Endothelial cell of umbilical vein (primary cell): Measurements from ENCODE around the gene CARD11. TPM values are rescaled to one million over a fixed set of nuclear protein-coding genes. Genes with fewer than 3 reads are reported as not detected.

Experiments used
- BruUV-seq: library from RNA; stranded (reverse); fragments of 400-500 nt; replicated peaks from 2 replicates; lab custom pipeline; 2021; lab: Mats Ljungman, UMichigan
- CTCF ChIA-PET: fragments of 300-600, 350-600 bp; sonication (Branson Sonifier 250); formaldehyde crosslinking; loops from one replicate; lab custom pipeline; 2021; ENCODE audit warnings: antibody characterized with exemption, inconsistent platforms; lab: Charles Lee
- POLR2A ChIA-PET: fragments of 300-600, 350-600 bp; sonication (Branson Sonifier 250); formaldehyde crosslinking; loops from one replicate; lab custom pipeline; 2021; ENCODE audit warnings: antibody characterized with exemption, inconsistent platforms; lab: Charles Lee
- DNase-seq: peaks from one replicate; pipeline ENCODE4 v3.0.0-alpha.2; 2011; ENCODE audit warnings: low read depth, low spot score
- FAIRE-seq: peaks from 2 replicates; lab custom pipeline; 2011; peaks lifted over from hg19 to GRCh38; lab: Jason Lieb, UNC
- H2AFZ ChIP-seq: 2 replicates; pipeline ENCODE4 v1.6.0; 2012; ENCODE audit warnings: low read depth, low read length, control low read depth, inconsistent platforms
- H3K27ac ChIP-seq: 2 replicates; pipeline ENCODE4 v1.5.1; 2011; ENCODE audit warnings: low read depth, mild to moderate bottlenecking, control low read depth, low read length, moderate library complexity; ENCODE audit not compliant: insufficient read depth
- H3K27me3 ChIP-seq, 2 experiments: 2 replicates each; pipeline versions ENCODE4 v1.6.0 to v1.6.1; 2011; ENCODE audit warnings: low read length in 2 of 2, mixed read lengths in 1 of 2; ENCODE audit not compliant: control insufficient read depth in 2 of 2, insufficient read depth in 2 of 2
- H3K36me3 ChIP-seq, 2 experiments: 2 replicates in 1 of 2; 3 replicates in 1 of 2; pipeline ENCODE4 v1.5.1; 2011; ENCODE audit warnings: low read length in 2 of 2, mild to moderate bottlenecking in 1 of 2, moderate library complexity in 1 of 2; ENCODE audit not compliant: control insufficient read depth in 2 of 2, insufficient read depth in 2 of 2; ENCODE audit errors: extremely low read depth in 1 of 2
- H3K4me1 ChIP-seq: 3 replicates; pipeline ENCODE4 v1.5.1; 2011; ENCODE audit warnings: mild to moderate bottlenecking, low read length; ENCODE audit not compliant: control insufficient read depth, insufficient read depth; ENCODE audit errors: extremely low read depth
- H3K4me2 ChIP-seq: 2 replicates; pipeline ENCODE4 v1.6.1; 2011; ENCODE audit warnings: low read length, control low read depth, mixed read lengths; ENCODE audit not compliant: insufficient read depth
- H3K4me3 ChIP-seq, 3 experiments: fragments of 200-600 bp in 1 of 3; sonication (generic), shearing (Covaris generic) in 1 of 3; replicated peaks in 1 of 3; 2 replicates each; pipeline ENCODE4 v1.5.1; 2011 to 2016; ENCODE audit warnings: control low read depth in 3 of 3, low read length in 3 of 3, mild to moderate bottlenecking in 2 of 3, inconsistent platforms in 1 of 3, low read depth in 1 of 3, moderate library complexity in 1 of 3; ENCODE audit not compliant: insufficient read depth in 1 of 3
- H3K79me2 ChIP-seq: 2 replicates; pipeline ENCODE4 v1.6.0; 2012; ENCODE audit warnings: low read length, inconsistent platforms; ENCODE audit not compliant: control insufficient read depth, insufficient read depth
- H3K9ac ChIP-seq: replicated peaks from 2 replicates; pipeline ENCODE3; 2011; ENCODE audit warnings: low read length, control low read depth; ENCODE audit not compliant: insufficient read depth; ENCODE audit errors: extremely low read depth
- H3K9me1 ChIP-seq: replicated peaks from 3 replicates; pipeline ENCODE4 v1.6.0; 2011; ENCODE audit warnings: mild to moderate bottlenecking, low read length; ENCODE audit not compliant: control insufficient read depth, insufficient read depth; ENCODE audit errors: extremely low read depth
- H3K9me3 ChIP-seq: replicated peaks from 2 replicates; pipeline ENCODE4 v1.5.1; 2012; ENCODE audit warnings: low read length, inconsistent platforms; ENCODE audit not compliant: control insufficient read depth, insufficient read depth
- H4K20me1 ChIP-seq: replicated peaks from 2 replicates; pipeline ENCODE3; 2011; ENCODE audit warnings: mild to moderate bottlenecking, low read length; ENCODE audit not compliant: control insufficient read depth, insufficient read depth; ENCODE audit errors: extremely low read depth
- CTCF ChIP-seq, 2 donors: IDR thresholded peaks; 1 replicate in 1 of 2; 2 replicates in 1 of 2; pipeline ENCODE4 v1.5.1; 2011; ENCODE audit warnings: low read length in 2 of 2, mild to moderate bottlenecking in 2 of 2, moderate library complexity in 2 of 2, control low read depth in 1 of 2, inconsistent platforms in 1 of 2, low read depth in 1 of 2; ENCODE audit not compliant: insufficient read depth in 1 of 2; ENCODE audit errors: extremely low read depth in 1 of 2
- FOS ChIP-seq: IDR thresholded peaks from 2 replicates; pipeline ENCODE4 v1.6.1; 2011; ENCODE audit warnings: mild to moderate bottlenecking, low read length, moderate library complexity, borderline replicate concordance; ENCODE audit not compliant: insufficient read depth
- MAX ChIP-seq: IDR thresholded peaks from 2 replicates; pipeline ENCODE4 v1.6.1; 2011; ENCODE audit not compliant: insufficient read depth, insufficient read length
- MYC ChIP-seq: IDR thresholded peaks from one replicate; pipeline ENCODE4 v1.6.1; 2011; ENCODE audit warnings: mild to moderate bottlenecking, low read depth, low read length
- POLR2AphosphoS5 ChIP-seq: IDR thresholded peaks from 2 replicates; pipeline ENCODE4 v1.6.1; 2012; ENCODE audit warnings: low read depth, mild to moderate bottlenecking, control low read depth, low read length, moderate library complexity; ENCODE audit not compliant: insufficient read depth
- dilution Hi-C: fragments of 300-500 bp; cut with MboI; formaldehyde crosslinking; loops from one replicate; pipeline ENCODE4 v1.15.0; 2019; ENCODE audit warnings: low sequenced_read_pairs; ENCODE audit not compliant: extremely low pct_ligation_motif_present
- intact Hi-C: fragments of 100-400 bp; cut with micrococcal nuclease; formaldehyde crosslinking; loops from one replicate; pipeline ENCODE4 v1.10.0; 2022
- polyA plus RNA-seq, 4 experiments: library from polyadenylated mRNA; depleted of rRNA in 3 of 4; stranded (reverse) in 3 of 4; unstranded in 1 of 4; fragments of >200 nt; gene quantifications; 2 replicates each; pipeline versions ENCODE4 v1.2.1 to v1.2.3, GENCODE V29; 2011 to 2012; ENCODE audit warnings: missing spikeins in 1 of 4
- total RNA-seq: library from RNA; stranded (reverse); gene quantifications from 2 replicates; pipeline ENCODE4 v1.2.3, GENCODE V29; 2021

CARD11 gene
- total and polyA plus RNA-seq, 2 donors (not counting 3 experiments of a cell fraction or from before 2014, with no cell fraction given), result 20.4 to 41.8 TPM

- Histone ChIP-seq H3K4me1 (peaks cover 4% of the 10 kb centered on the region), H2AFZ (no peak overlapping the region), H3K36me3 (no peaks in the 10 kb centered on the region), H3K4me3 (no peak overlapping the region), H3K9me3 (no peaks in the 10 kb centered on the region), H3K27me3 (no peaks in the 10 kb centered on the region), H3K79me2 (no peaks in the 10 kb centered on the region), H4K20me1 (no peaks in the 10 kb centered on the region), H3K9me1 (no peaks in the 10 kb centered on the region), H3K9ac (no peak overlapping the region), H3K4me2 (no peak overlapping the region), H3K27ac (no peak overlapping the region)
- FAIRE-seq (no peak), DNase-seq (no peak)
- BruUV-seq, result no TSS peak
- CTCF ChIA-PET, result no interaction called here
- intact Hi-C loops, result no loop called here
- dilution Hi-C loops, result no loop called here
- TF ChIP-seq CTCF (IDR thresholded peaks at IDR 0.05; ENCODE audit: extremely low read depth in 1 of 2, insufficient read depth in 1 of 2, low read depth in 1 of 2, low read length in 2 of 2) (no peak), MAX (no peak), MYC (no peak), FOS (no peak), POLR2AphosphoS5 (no peak)
- POLR2A ChIA-PET, result no interaction called here
These were observed 112.6 kb downstream of the CARD11 start for GRCh38 chr7:2931034-2931415.
